ENCODE data around the gene ATP8B3. TPM values are rescaled to one million over a fixed set of nuclear protein-coding genes. Genes with fewer than 3 reads are reported as not detected.

The ATP8B3 gene
- total and polyA plus RNA-seq, 10 of the 15 experiments (the other 5 are each of a cell fraction or from before 2014, with no cell fraction given) = 0.13 to 1.7 (median 0.52) TPM

- H3K27ac ChIP-seq (ENCODE audit: control insufficient read depth, insufficient read depth) = no peak overlapping the region
- WGBS (ENCODE audit: insufficient coverage, insufficient replicate concordance, low lambda C conversion rate, missing lambda C conversion rate) = 57% methylated on average over 34 of the region's 34 CpGs
- H2AFZ ChIP-seq (ENCODE audit: control insufficient read depth, low read depth, low read length) = no peak overlapping the region
- in situ Hi-C loops (cut with MboI) (no loop called here), intact Hi-C loops (cut with micrococcal nuclease; ENCODE audit: unreplicated experiment) (no loop called here)
- no peak overlapping the region for H3K4me2 ChIP-seq (ENCODE audit: control insufficient read depth, insufficient read depth)
- FAIRE-seq = no peak
- H4K20me1 ChIP-seq (ENCODE audit: control insufficient read depth, insufficient read depth) = no peaks in the 10 kb centered on the region
- no peak overlapping the region for H3K4me3 ChIP-seq
- H3K27me3 ChIP-seq (replicated peaks in 1 of 2; ENCODE audit: control insufficient read depth in 2 of 2, insufficient read depth in 2 of 2, low read length in 1 of 2) = peaks cover 0 to 4% of the 10 kb centered on the region in 2 experiments; a peak in 2 of 4 replicates
- H3K9me3 ChIP-seq (replicated peaks; ENCODE audit: control insufficient read depth, insufficient read depth, low read length) = no peaks in the 10 kb centered on the region; the same call in 2 of the 3 replicates
- ATAC-seq = no peak
- ChIA-PET POLR2A (no interaction called here), RAD21 (ENCODE audit: unreplicated experiment) (no interaction called here), SMC1A (ENCODE audit: uncharacterized antibody, unreplicated experiment) (no interaction called here), CTCF (interaction anchor here (0.6 to 0.7 kb wide), 2 partner anchors 39 to 197 kb away, joined by 3 read pairs; no protein-coding TSS in a partner anchor)
- no TSS peak for BruUV-seq (replicated peaks)
- TF ChIP-seq HDAC6 (IDR thresholded peaks at IDR 0.05; ENCODE audit: unreplicated experiment) (no peak), SIX5 (IDR thresholded peaks at IDR 0.05; ENCODE audit: low read depth, low read length, severe bottlenecking) (no peak), ATF2 (IDR thresholded peaks at IDR 0.05; ENCODE audit: low read length) (no peak), MXI1 (IDR thresholded peaks at IDR 0.05; ENCODE audit: low read depth, low read length) (no peak), BCL11A (IDR thresholded peaks at IDR 0.05; ENCODE audit: low read depth, low read length) (no peak)
- TF ChIP-seq, protein P1, sequence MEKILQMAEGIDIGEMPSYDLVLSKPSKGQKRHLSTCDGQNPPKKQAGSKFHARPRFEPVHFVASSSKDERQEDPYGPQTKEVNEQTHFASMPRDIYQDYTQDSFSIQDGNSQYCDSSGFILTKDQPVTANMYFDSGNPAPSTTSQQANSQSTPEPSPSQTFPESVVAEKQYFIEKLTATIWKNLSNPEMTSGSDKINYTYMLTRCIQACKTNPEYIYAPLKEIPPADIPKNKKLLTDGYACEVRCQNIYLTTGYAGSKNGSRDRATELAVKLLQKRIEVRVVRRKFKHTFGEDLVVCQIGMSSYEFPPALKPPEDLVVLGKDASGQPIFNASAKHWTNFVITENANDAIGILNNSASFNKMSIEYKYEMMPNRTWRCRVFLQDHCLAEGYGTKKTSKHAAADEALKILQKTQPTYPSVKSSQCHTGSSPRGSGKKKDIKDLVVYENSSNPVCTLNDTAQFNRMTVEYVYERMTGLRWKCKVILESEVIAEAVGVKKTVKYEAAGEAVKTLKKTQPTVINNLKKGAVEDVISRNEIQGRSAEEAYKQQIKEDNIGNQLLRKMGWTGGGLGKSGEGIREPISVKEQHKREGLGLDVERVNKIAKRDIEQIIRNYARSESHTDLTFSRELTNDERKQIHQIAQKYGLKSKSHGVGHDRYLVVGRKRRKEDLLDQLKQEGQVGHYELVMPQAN (conservative IDR thresholded peaks at IDR 0.05) = no peak
- no peaks in the 10 kb centered on the region for H3K36me3 ChIP-seq (ENCODE audit: control insufficient read depth in 2 of 2, insufficient read depth in 2 of 2, low read length in 1 of 2)
- no peaks in the 10 kb centered on the region for H3K79me2 ChIP-seq (ENCODE audit: control insufficient read depth, insufficient read depth, low read length)
- no peak for DNase-seq (ENCODE audit: low read depth, low spot score)
- H3K4me1 ChIP-seq (ENCODE audit: control insufficient read depth, insufficient read depth, low read length) = peaks cover 8% of the 10 kb centered on the region
- H3K9ac ChIP-seq (ENCODE audit: control insufficient read depth, insufficient read depth, low read length) = no peak overlapping the region
Observed at GRCh38 chr19:1742989-1743696, 68.9 kb downstream of the ATP8B3 start.

Measured in GM12878 (cell line).